GM12872 (cell line): ENCODE measurements around the gene CRACDL.

ENCODE experiments used
- TF ChIP-seq, protein P1 (sequence below): IDR thresholded peaks from 3 replicates; pipeline ENCODE4 v1.5.1; 2011; ENCODE audit warnings: low read depth, mild to moderate bottlenecking, low read length, moderate library complexity; ENCODE audit not compliant: insufficient read depth

CRACDL gene

DNA sequence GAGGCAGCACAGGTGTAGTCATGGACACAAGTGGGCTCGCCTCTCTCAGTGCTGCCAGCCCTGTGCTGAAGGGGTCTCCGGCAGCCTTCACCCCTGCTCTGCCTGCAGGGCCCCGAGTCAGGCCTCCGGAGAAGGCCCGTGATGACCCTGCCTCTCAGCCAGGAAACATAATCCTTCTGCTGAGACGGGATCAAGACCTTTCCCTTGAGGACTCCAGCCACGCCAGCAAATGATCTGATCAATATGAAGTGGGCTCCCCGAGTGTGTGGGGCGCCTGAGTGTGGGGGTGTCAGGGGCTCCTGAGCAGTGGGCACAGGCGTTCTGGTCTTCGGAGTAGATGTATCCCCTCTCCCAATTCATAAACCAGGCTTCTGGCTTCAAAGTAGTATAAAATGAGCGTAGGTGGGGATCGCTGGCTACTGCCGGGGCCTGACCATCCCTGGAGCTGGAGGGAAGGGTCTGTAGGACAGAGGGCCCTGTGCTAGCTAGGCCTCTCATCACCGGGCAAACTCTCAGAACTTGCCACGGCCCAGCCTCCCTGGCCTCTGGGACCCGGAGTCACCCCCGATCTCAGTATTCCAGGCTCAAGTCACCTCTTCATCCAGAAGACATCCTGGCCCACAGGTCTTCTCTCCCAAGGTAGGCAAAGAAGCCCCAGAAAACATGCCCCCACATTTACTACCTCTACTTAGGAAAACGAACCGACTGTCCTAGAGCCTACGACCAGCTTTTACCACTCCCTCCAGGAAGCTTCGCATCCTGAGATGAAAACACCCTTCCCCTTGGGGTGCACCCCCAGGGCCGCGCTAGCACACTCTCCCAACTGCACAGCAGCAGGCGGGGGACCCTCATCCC is 33.6 kb downstream of the CRACDL start:
- TF ChIP-seq, protein P1, sequence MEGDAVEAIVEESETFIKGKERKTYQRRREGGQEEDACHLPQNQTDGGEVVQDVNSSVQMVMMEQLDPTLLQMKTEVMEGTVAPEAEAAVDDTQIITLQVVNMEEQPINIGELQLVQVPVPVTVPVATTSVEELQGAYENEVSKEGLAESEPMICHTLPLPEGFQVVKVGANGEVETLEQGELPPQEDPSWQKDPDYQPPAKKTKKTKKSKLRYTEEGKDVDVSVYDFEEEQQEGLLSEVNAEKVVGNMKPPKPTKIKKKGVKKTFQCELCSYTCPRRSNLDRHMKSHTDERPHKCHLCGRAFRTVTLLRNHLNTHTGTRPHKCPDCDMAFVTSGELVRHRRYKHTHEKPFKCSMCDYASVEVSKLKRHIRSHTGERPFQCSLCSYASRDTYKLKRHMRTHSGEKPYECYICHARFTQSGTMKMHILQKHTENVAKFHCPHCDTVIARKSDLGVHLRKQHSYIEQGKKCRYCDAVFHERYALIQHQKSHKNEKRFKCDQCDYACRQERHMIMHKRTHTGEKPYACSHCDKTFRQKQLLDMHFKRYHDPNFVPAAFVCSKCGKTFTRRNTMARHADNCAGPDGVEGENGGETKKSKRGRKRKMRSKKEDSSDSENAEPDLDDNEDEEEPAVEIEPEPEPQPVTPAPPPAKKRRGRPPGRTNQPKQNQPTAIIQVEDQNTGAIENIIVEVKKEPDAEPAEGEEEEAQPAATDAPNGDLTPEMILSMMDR = no peak

DNA sequence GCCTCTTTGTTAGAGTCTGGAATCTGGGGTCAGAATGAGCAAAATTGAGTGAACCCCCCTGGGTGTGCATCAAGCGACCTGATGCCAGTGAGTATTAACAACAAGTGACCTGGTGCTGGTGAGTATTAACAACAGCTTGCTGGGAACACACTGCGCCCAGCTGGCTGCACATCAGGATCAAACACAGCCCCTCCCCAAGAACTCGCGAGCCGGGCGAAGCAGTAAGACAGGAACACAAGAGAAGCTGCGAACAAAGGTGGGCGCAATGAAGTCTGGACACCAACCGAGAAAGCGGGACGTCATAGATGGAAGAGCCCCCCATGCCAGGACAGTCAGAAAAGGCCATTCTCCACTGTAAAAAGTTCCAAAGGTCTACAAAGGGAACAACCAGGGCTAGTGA is 34.3 kb downstream of the CRACDL start:
- TF ChIP-seq, protein P1 = no peak

DNA sequence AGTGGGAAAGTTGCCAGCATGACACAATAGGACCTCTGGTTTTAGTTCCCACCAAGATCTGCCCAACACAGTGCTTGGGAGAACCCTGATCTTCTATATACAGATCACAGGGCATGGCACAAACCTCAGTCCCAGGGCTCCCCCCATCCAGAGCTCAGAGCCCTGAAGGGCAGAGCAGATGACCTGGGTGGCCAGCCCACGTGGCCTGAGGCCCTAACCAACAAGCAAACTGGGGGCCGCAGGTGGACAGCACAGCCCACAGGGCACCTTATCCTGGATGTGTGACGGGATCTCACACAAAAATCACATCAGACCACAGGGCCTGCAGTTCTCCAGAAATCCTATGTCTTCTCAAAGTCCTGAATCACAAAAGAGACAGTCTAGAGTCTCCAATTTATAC is 34.7 kb downstream of the CRACDL start:
- TF ChIP-seq, protein P1 = no peak

DNA sequence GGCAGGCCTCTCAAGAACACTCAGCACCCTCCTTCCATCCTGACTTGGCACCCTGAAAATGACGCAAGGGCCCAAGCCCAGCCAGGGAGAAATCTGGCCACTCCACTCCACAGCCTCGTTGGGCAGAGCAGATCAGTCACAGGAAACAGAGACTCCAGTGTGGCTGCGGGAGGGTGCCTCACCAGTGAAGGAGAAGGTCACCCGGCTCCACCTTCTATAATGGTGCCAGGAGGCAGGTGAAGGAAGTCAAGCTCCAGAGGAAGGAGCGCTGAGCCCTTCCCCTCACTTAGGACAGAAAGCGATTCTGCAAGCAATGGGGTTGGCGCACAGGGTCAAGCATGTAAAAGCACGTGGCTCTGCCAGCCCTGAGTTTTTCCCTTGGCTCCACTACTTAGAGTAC is 35.3 kb downstream of the CRACDL start:
- TF ChIP-seq, protein P1 = no peak

DNA sequence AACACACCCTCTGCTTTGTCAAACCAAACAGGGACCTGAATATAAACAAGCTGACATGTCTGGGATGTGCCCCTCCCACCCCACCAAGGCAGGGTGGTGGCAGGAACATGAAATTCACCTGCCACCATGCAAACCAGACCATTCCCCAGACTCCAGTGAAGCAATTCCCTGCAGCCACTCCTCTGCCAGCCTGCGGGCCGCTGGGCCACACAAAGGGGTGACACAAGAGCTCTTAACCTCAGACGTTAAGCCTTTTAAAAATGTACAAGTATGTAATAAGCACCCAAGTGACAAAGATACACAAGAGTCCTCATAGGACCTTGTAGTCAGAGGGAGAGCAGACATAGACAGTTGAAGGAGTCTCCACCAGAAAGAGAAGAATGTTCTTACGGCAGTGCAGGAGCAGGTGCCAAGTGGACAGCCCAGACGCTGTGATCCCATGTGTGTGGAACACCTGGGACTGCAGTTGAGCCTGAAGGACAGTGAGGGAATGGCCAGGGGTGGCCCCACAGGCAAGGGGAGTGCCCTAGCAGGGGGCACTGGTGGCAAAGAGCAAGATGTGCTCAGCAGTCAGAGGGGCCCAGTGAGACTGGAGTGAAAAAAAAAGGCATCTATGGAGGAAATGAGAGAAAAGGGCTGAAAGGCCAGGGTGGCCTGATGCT is 36.9 kb downstream of the CRACDL start:
- TF ChIP-seq, protein P1 = no peak

DNA sequence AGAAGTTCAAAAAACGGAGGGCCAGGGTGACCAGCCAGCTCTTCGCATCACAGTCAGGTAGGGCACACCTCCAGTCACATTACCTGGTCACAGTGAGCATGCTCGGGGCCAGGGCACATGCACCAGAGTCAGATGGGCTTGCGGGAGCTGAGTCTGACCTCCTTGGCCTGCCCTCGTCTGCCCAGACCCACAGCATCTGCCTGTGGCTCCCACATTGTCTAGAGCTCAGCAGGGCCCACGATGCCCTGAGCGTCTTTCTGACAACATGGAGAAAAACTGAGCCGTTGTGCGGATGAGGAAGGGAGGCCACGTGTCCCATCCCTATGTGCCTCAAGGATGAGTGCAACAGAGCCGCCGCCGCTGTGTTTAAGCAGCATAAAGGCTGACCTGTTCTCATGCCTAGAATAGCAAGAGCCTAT is 37.6 kb downstream of the CRACDL start:
- TF ChIP-seq, protein P1 = no peak

DNA sequence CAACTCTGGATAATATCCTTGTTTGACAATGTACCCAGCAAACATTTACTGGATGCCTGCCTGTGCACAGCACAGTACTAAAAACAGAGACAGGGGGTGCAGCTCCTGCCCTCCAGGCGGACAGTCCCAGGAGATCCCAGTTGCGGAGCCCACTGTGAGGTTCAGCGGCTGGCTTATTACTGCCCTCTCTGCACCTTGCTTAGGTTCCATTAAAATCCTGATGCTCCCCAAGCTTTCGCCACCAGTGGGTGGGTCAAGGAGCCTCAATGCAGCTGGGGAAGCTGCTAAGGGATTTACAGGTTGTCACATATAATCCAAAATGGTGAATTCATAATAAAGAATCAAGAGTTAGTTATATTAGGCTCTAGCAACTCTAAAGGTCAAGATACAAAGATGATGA is 38.3 kb downstream of the CRACDL start:
- TF ChIP-seq, protein P1 = no peak
